ENCODE data around the gene CIT. TPM values are rescaled to one million over a fixed set of nuclear protein-coding genes. Genes with fewer than 3 reads are reported as not detected.

The CIT gene
- total and polyA plus RNA-seq, 9 of the 15 experiments (the other 6 are each of a cell fraction or from before 2014, with no cell fraction given) = 1.1 to 46.7 (median 21.3) TPM

- DNase-seq (ENCODE audit: extremely low read depth in 1 of 4, low spot score in 3 of 4) = no peak
- H3K36me3 ChIP-seq (ENCODE audit: control insufficient read depth, insufficient read depth, low read length) = peaks cover 66% of the 10 kb centered on the region
- WGBS (ENCODE audit: insufficient coverage, low coverage, missing lambda C conversion rate) = 16% methylated on average over 3 of the region's 3 CpGs
- no peak overlapping the region for H2AFZ ChIP-seq (ENCODE audit: low read depth, low read length)
- peaks cover 20 to 46% of the 10 kb centered on the region in 2 experiments for H3K4me1 ChIP-seq (replicated peaks in 1 of 2; ENCODE audit: control insufficient read depth in 2 of 2, insufficient read depth in 2 of 2, low read length in 2 of 2)
- in situ Hi-C loops (cut with MboI) = no loop called here
- H3K79me2 ChIP-seq (ENCODE audit: control insufficient read depth, insufficient read depth, low read length) = peaks cover 77% of the 10 kb centered on the region
- H3K4me3 ChIP-seq = peak overlapping the region; percentile 81
- H3K27me3 ChIP-seq (ENCODE audit: control insufficient read depth in 2 of 2, insufficient read depth in 2 of 2, low read length in 2 of 2) = no peaks in the 10 kb centered on the region
- no peaks in the 10 kb centered on the region for H3K9me1 ChIP-seq (ENCODE audit: control insufficient read depth, insufficient read depth, low read length)
- CTCF ChIA-PET (ENCODE audit: low intra/inter-chr PET ratio) = no interaction called here
- POLR2A ChIA-PET = interaction anchor here (1.3 to 4.1 kb wide), 2 partner anchors 10 to 475 kb away, joined by 4 to 44 read pairs; no protein-coding TSS in a partner anchor
- no peaks in the 10 kb centered on the region for H3K9me3 ChIP-seq (replicated peaks; ENCODE audit: control insufficient read depth, insufficient read depth, low read depth, low read length)
- BruUV-seq (replicated peaks) = no TSS peak
- peak overlapping the region; percentile 98 for H3K4me2 ChIP-seq (ENCODE audit: insufficient read depth, low read length)
- ATAC-seq = no peak
- H3K9ac ChIP-seq (ENCODE audit: insufficient read depth in 1 of 2, low read depth in 2 of 2, low read length in 2 of 2) = peak overlapping the region in 1 of 2 experiments; percentile 100; a peak in 2 of 4 replicates
- intact Hi-C loops (cut with micrococcal nuclease) = no loop called here
- FAIRE-seq = no peak
- peak overlapping the region; percentile 86 for H3K27ac ChIP-seq (ENCODE audit: extremely low read depth, low read depth, low read length)
- H4K20me1 ChIP-seq (replicated peaks; ENCODE audit: control insufficient read depth, insufficient read depth, low read length) = no peaks in the 10 kb centered on the region
- no peak for TF ChIP-seq ZNF76 (CRISPR knock-in tag; IDR thresholded peaks at IDR 0.05; ENCODE audit: borderline replicate concordance)
- 0 out of 2 replicates have a peak, but pooled peaks have one; percentile 10 for TF ChIP-seq ATF7 (IDR thresholded peaks at IDR 0.05)
- TF ChIP-seq SIX5 (IDR thresholded peaks at IDR 0.05; ENCODE audit: borderline replicate concordance in 1 of 2, insufficient read depth in 1 of 2, low read depth in 1 of 2, low read length in 2 of 2) = no peak
- no peak for TF ChIP-seq PBX2 (CRISPR knock-in tag; IDR thresholded peaks at IDR 0.05; ENCODE audit: low read depth)
- peak; percentile 75 for TF ChIP-seq PBX2 (tag; conservative IDR thresholded peaks at IDR 0.05; ENCODE audit: low read depth)
- 0 out of 2 replicates have a peak, but pooled peaks have one; percentile 17 for TF ChIP-seq ELF2 (CRISPR knock-in tag; IDR thresholded peaks at IDR 0.05)
- peak; percentile 18; the same call in 1 of the 2 replicates for TF ChIP-seq ARID1B (IDR thresholded peaks at IDR 0.05)
- TF ChIP-seq MITF (IDR thresholded peaks at IDR 0.05) = no peak
- TF ChIP-seq PKNOX1 (IDR thresholded peaks at IDR 0.05) = peak; percentile 76
- TF ChIP-seq ZNF282 (CRISPR knock-in tag; IDR thresholded peaks at IDR 0.05) = no peak
- TF ChIP-seq DMBX1 (CRISPR knock-in tag; IDR thresholded peaks at IDR 0.05; ENCODE audit: borderline replicate concordance) = no peak
- TF ChIP-seq KAT7 (CRISPR knock-in tag; IDR thresholded peaks at IDR 0.05; ENCODE audit: borderline replicate concordance) = 0 out of 2 replicates have a peak, but pooled peaks have one; percentile 57
Observed at GRCh38 chr12:119671070-119671469, 206.1 kb downstream of the CIT start.

All from K562 (cell line).